ENCODE data around the gene CLDN2.

- TF ChIP-seq, protein P1, sequence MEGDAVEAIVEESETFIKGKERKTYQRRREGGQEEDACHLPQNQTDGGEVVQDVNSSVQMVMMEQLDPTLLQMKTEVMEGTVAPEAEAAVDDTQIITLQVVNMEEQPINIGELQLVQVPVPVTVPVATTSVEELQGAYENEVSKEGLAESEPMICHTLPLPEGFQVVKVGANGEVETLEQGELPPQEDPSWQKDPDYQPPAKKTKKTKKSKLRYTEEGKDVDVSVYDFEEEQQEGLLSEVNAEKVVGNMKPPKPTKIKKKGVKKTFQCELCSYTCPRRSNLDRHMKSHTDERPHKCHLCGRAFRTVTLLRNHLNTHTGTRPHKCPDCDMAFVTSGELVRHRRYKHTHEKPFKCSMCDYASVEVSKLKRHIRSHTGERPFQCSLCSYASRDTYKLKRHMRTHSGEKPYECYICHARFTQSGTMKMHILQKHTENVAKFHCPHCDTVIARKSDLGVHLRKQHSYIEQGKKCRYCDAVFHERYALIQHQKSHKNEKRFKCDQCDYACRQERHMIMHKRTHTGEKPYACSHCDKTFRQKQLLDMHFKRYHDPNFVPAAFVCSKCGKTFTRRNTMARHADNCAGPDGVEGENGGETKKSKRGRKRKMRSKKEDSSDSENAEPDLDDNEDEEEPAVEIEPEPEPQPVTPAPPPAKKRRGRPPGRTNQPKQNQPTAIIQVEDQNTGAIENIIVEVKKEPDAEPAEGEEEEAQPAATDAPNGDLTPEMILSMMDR (IDR thresholded peaks at IDR 0.05; ENCODE audit: low read depth, low read length, missing input control): no peak
- TF ChIP-seq ATF3 (IDR thresholded peaks at IDR 0.05): no peak
- no peak for TF ChIP-seq TAF1 (conservative IDR thresholded peaks at IDR 0.05)
- TF ChIP-seq RAD21 (IDR thresholded peaks at IDR 0.05): no peak
- TF ChIP-seq, protein P2, sequence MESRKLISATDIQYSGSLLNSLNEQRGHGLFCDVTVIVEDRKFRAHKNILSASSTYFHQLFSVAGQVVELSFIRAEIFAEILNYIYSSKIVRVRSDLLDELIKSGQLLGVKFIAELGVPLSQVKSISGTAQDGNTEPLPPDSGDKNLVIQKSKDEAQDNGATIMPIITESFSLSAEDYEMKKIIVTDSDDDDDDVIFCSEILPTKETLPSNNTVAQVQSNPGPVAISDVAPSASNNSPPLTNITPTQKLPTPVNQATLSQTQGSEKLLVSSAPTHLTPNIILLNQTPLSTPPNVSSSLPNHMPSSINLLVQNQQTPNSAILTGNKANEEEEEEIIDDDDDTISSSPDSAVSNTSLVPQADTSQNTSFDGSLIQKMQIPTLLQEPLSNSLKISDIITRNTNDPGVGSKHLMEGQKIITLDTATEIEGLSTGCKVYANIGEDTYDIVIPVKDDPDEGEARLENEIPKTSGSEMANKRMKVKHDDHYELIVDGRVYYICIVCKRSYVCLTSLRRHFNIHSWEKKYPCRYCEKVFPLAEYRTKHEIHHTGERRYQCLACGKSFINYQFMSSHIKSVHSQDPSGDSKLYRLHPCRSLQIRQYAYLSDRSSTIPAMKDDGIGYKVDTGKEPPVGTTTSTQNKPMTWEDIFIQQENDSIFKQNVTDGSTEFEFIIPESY (IDR thresholded peaks at IDR 0.05): no peak
- TF ChIP-seq MAX (IDR thresholded peaks at IDR 0.05): no peak
- TF ChIP-seq SP1 (IDR thresholded peaks at IDR 0.05): no peak
- no peak for TF ChIP-seq YY1 (IDR thresholded peaks at IDR 0.05)
- no peak for TF ChIP-seq RXRA (IDR thresholded peaks at IDR 0.05)
- TF ChIP-seq GABPA (IDR thresholded peaks at IDR 0.05 in 1 of 2, conservative IDR thresholded peaks at IDR 0.05 in 1 of 2): no peak
- TF ChIP-seq EGR1 (IDR thresholded peaks at IDR 0.05; ENCODE audit: low read depth in 2 of 2): no peak
- TF ChIP-seq FOXA1 (IDR thresholded peaks at IDR 0.05): no peak
- no peak for TF ChIP-seq JUND (IDR thresholded peaks at IDR 0.05)
- no peak for TF ChIP-seq REST (IDR thresholded peaks at IDR 0.05)
These were observed 52.7 kb downstream of the CLDN2 start for GRCh38 chrX:106972896-106973295.

Data from liver (tissue), 3 donors.